GM19240 (cell line): Measurements from ENCODE around the gene PPFIBP1.

ENCODE experiments used
- DNase-seq: peaks from one replicate; pipeline ENCODE4 v3.0.0; 2011; ENCODE audit warnings: low spot score; ENCODE audit not compliant: insufficient read length

Gene PPFIBP1

GRCh38 chr12:27511723-27512045, 12.3 kb upstream of the PPFIBP1 start:
- DNase-seq: no peak

GRCh38 chr12:27513155-27513824, 10.7 kb upstream of the PPFIBP1 start:
- no peak for DNase-seq

DNA sequence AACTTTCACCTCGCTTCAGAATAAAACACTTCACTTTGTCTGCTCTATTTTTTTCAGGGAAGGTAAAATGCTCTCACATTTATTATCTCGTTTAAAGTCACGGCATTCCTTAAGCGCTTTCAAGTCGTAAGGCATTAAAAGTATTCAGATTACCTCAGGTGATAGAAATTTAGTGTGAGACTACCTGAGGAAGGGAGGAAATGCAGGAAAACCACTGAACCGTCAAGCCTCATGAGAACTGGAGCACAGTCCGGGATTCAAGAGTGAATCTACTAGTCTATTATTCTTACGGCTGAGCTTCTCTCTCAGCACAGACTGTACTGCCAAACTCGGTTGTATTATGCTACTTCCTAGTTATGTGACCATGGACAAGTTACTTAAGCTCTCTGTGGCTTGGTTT, 8.3 kb upstream of the PPFIBP1 start:
- no peak for DNase-seq

GRCh38 chr12:27516625-27517024, 7.4 kb upstream of the PPFIBP1 start:
- DNase-seq: no peak

DNA sequence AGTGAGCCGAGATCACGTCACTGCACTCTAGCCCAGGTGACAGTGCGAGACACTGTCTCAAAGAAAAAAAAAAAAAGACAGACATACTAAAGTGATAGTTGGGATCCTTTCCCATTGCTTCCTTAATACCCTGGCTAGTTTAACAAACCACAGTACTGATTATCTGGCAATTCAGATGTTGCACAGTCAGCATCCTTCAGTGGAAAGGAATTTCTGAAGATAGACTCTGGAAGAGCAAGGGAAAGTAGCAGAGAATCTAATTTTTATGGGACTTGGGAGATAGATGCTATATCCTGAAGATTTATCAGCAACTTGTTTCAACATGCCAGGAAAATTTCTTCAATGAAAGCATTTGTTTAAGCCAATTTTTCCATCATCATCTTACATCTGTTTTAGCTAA, 6.5 kb upstream of the PPFIBP1 start:
- DNase-seq: no peak

- DNase-seq: no peak
Observed at GRCh38 chr12:27517961-27518665, 5.9 kb upstream of the PPFIBP1 start.

GRCh38 chr12:27521066-27521465, 2.9 kb upstream of the PPFIBP1 start:
- DNase-seq: no peak

- DNase-seq: no peak
Observed at GRCh38 chr12:27521981-27522380, 2.0 kb upstream of the PPFIBP1 start.

DNA sequence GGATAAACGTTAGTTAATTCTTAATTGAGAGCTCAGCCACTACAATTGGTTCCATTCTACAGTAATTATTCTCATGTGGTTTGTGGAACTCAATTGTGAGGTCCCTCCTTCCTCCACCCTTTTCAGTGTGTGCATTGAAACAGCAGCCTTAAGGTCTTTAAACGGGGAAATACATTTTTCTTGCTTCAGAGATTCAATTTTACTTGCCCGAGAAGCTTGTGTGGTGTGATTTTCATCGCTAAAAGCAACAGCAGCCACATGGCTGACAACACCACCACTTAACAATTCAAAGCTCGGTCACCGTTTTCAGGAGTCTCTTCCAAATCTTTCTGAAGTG, 733 bp upstream of the PPFIBP1 start:
- no peak for DNase-seq

- DNase-seq: no peak
Observed at GRCh38 chr12:27524494-27524835, 459 bp downstream of the PPFIBP1 start.

DNA sequence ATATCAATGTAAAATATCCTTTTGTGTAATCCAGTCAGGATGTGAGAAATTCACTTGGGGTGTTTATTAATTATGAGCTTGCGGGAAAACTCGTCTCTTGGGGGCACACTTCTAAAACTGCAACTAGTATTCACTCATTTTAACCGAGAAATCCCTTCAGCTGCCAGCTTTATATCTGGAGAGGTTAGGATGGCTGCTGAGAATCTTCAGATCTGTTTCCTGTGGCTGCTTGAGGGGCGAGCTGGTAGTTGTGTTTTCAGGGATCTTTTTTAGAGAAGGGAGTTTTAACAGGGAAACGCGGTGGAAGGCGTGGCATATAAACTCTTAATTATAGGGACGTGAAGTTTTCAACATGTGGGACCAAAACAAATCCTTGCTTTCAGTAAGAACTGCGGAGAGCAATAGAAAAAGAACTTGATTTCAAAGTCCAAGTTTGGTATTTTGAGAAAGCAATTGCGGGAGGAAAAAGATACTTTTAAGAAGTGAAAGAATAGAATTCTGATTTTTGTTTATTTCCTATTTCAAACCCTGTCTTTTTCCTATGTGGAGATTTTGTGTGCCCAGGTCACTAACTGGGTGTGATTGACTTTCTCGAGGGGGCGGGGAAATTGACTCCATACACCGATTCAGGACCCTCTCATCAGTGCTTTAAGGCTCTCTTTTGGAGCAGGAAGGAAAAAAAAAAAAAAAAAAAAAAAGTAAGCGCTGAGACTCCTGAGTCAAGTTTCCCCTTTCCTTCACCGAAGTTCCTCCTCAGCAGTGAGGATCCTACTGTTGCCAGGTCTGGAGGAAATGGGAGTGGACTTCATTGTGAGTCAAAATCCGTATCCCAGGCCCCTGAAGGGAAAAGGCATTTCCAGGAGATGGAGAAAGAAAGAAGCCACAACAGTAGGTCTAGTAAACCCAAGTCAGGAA, 1.1 kb downstream of the PPFIBP1 start:
- DNase-seq: no peak

DNA sequence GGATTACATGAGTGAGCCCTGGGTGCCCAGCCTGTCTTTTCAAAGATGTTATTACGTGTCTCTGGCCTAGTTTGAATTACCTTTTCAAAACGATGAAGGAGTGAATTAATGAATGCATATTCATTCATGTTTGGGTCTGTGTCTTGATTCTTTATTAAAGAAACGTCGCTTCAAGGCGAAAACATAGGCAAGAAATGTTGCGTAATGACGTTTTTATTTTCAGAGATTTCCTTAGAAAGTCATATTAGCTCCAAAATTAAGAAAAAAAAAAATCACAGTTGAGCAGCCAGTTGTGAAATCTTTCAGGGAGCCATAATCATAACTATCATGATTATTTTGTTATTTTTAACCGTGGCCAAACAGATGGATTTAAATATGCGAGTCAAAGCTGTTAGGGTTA, 3.5 kb downstream of the PPFIBP1 start:
- no peak for DNase-seq

GRCh38 chr12:27528788-27529187, 4.8 kb downstream of the PPFIBP1 start:
- no peak for DNase-seq

DNA sequence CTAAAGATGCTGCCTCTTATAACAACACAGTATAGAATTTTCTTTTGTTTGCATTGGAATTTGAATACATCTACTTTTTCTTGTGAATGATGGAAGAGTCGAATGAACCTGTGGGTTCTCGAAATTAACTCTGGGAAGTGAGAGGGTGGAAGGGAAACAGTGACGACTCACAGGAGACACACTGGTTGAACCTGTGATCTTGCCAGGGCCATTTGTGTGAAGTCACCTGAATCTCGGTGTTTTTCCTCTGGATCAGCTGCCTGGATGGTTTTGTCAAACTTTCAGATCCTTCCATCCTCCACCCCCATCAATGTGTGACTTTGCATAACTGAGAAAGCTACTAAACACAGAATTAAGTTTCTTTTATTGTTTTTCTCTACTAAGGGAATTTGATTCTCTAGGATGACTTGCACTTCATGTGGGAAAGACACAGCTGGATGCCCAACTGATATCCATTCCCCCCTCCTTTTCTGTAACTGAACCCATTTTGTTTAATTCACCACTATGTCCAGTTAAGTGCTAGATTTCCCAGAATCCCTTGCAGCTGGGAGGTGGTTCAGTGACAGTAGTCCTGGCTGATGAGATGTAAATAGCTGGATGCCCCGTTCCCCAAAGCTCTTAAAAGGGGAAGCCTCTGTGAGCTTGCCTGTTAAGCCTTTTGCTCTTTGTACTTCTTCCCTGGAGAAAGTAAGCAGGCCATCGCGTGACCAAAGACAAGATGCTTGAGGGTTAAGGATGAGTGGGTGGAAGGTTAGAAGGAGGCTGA, 6.3 kb downstream of the PPFIBP1 start:
- no peak for DNase-seq

DNA sequence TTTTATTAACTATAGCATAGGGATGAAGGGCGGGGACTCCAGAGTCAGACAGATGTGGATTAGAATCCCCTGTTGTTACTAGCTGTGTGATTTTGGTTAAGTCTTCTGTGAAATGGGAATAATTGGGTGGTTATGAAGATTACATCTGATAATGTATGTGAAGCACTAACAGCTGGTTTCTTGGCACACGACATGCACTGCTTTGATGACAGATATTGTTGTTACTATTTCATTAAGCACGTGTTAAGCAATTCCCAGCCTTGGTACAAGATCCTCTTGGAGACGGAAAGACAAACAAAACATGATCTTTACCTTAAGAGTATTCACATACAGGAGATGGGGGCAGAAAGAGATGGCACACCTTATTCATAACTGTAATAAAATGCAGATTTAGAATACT, 7.9 kb downstream of the PPFIBP1 start:
- no peak for DNase-seq

- DNase-seq: no peak
Observed at GRCh38 chr12:27534060-27534764, 10.2 kb downstream of the PPFIBP1 start.

DNA sequence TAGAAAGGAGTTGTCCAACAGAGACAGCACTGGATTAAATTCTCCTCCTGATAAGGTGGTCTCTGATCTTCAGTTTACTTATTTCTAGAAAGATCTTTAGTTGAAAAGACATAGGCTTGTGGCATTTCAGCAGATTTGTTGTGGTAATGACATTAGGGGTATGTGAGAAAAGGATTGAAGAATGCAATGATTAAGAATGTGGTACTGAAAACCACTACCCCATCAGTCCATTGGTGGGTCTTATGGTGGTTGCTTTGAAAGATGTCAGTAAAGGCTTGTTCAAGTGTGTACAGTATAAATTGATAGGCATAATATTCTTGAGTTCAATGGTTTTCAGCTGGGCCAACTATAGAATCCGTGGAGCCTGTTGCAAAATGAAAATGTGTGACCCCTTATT, 10.8 kb downstream of the PPFIBP1 start:
- no peak for DNase-seq

DNA sequence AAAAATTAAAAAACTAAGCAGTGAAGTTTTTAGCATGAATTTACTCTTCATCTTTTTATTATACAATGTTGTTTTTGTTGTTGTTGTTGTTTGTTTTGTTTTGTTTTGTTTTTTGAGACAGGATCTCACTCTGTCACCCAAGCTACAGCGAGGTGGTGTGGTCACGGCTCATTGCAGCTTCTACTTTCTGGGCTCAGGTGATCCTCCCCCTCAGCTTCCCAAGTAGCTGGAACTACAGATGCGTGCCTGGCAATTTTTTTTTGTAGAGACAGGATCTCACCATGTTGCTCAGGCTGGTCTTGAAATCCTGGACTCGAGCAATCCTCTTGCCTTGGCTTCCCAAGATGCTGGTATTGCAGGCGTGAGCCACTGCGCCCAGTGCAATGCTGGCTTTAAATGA, 11.3 kb downstream of the PPFIBP1 start:
- no peak for DNase-seq

DNA sequence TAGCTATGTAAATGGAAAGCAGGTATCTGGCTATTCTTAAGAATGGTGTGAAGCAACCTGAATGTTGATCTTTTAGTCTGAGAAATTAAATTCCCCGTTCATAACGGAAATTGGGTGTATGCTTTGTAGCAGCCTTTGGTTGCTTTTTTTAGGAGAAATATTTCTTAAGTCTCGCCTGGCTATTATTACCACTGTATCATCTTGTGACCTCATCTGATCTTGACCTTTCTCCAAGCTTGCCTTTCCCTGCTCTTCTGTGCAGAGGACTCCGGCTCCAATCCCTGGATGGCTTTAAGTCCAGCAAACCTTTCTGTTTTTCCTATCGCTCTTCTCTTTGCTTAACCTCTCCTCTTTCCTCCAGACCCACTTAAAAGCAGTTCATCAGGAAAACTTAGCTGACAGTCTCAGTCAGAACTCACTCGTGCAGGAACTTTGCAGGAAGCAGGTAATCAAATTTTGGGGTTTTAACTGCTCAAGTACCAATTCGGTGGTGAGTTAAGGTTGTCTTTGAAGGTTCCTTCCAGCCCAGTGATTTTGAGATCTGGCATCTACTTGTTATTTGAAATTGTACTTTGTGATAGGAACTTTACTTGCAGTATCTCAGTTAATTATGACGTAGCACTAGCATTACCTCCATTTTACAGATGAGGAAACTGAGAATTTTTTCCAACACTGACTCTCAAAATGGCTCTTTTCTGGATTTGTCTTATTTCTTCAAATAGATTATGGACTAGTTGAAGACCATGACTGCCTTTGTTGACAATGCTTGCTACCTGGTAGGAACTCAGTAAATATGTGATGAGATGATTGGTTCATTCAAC, 14.1 kb downstream of the PPFIBP1 start:
- DNase-seq: no peak

DNA sequence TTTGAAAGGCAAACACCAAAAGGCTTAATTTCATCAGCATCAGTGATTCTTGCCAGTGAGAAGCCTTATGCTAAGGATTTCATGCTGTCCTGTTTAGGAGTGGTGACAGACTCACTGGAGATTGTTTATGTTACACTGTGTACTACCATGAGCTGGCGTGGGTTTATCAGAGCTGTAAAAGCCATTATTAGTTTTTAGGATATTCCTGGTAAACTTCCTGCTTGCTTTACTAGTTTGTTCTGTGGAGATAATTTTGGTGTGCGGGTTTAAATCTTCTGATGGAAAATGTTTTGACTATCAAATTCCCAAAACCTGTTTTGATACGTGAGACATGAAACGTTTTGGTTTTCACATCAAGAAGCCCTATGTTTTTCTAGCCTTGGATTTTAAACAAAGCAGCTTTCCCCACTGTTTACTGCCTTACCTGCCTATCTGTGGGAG, 15.2 kb downstream of the PPFIBP1 start:
- DNase-seq: no peak
